H1 (cell line): ENCODE data around the gene ADAMTS16.

Experiments used
- EZH2 ChIP-seq: fragments of 200-600 bp; sonication (generic); IDR thresholded peaks from 2 replicates; pipeline ENCODE4 v1.7.1; 2012; ENCODE audit warnings: low read depth, mild to moderate bottlenecking, moderate library complexity, low read length, inconsistent platforms; ENCODE audit not compliant: severe bottlenecking
- SIX5 ChIP-seq: IDR thresholded peaks from 2 replicates; pipeline ENCODE4 v1.6.1; 2011; ENCODE audit warnings: mild to moderate bottlenecking, low read depth, low read length
- SP2 ChIP-seq: IDR thresholded peaks from 2 replicates; pipeline ENCODE4 v1.6.1; 2012; ENCODE audit warnings: mild to moderate bottlenecking, low read length, inconsistent platforms
- TAF1 ChIP-seq: IDR thresholded peaks from 2 replicates; pipeline ENCODE4 v1.6.1; 2011; ENCODE audit warnings: mild to moderate bottlenecking, low read depth, low read length
- TF ChIP-seq, protein P1 (sequence below), 3 experiments: IDR thresholded peaks; 1 replicate in 2 of 3; 2 replicates in 1 of 3; pipeline versions ENCODE4 v1.5.1 to v1.6.1; 2011; ENCODE audit warnings: low read length in 3 of 3, mild to moderate bottlenecking in 3 of 3, inconsistent platforms in 2 of 3, low read depth in 1 of 3, moderate library complexity in 1 of 3; ENCODE audit not compliant: insufficient read depth in 1 of 3; ENCODE audit errors: control extremely low read depth in 1 of 3

DNA sequence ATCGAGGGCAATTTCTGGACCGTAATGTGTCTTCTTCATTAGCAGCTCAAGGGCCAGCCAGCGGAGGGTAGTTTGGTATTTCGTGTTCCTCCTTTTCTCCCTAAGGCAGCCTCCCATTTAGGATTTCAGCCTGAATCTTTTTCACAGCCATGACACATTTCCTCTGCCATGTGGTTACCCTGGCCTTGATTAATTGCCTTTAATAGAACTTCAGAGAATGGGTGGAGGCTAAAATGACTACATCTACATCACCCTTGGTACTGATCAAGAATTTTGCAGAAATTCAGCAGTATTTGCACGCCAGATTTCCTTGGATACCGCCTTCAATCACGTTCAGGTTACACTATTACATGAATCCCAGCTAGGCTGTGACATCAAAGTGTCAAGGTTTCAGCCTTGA, 58.0 kb downstream of the ADAMTS16 start:
- no peak for TF ChIP-seq SP2
- TF ChIP-seq, protein P1, sequence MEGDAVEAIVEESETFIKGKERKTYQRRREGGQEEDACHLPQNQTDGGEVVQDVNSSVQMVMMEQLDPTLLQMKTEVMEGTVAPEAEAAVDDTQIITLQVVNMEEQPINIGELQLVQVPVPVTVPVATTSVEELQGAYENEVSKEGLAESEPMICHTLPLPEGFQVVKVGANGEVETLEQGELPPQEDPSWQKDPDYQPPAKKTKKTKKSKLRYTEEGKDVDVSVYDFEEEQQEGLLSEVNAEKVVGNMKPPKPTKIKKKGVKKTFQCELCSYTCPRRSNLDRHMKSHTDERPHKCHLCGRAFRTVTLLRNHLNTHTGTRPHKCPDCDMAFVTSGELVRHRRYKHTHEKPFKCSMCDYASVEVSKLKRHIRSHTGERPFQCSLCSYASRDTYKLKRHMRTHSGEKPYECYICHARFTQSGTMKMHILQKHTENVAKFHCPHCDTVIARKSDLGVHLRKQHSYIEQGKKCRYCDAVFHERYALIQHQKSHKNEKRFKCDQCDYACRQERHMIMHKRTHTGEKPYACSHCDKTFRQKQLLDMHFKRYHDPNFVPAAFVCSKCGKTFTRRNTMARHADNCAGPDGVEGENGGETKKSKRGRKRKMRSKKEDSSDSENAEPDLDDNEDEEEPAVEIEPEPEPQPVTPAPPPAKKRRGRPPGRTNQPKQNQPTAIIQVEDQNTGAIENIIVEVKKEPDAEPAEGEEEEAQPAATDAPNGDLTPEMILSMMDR (IDR thresholded peaks at IDR 0.05; ENCODE audit: control extremely low read depth in 1 of 3, insufficient read depth in 1 of 3, low read depth in 1 of 3, low read length in 3 of 3), result no peak
- TF ChIP-seq SIX5, result no peak
- TF ChIP-seq EZH2, result no peak
- TF ChIP-seq TAF1, result no peak
